HG02870 (cell line): ENCODE results near the gene TSG101.

Source experiments
- ATAC-seq: cut with Tn5 transposase; IDR thresholded peaks from one replicate; pipeline ENCODE4 v1.9.1; 2021; ENCODE audit warnings: mild to moderate bottlenecking, moderate library complexity; ENCODE audit not compliant: unreplicated experiment

The TSG101 gene

GRCh38 chr11:18495271-18495670, 31.5 kb downstream of the TSG101 start:
- no peak for ATAC-seq

- ATAC-seq = no peak
Measured at GRCh38 chr11:18493310-18493709, 33.4 kb downstream of the TSG101 start.

DNA sequence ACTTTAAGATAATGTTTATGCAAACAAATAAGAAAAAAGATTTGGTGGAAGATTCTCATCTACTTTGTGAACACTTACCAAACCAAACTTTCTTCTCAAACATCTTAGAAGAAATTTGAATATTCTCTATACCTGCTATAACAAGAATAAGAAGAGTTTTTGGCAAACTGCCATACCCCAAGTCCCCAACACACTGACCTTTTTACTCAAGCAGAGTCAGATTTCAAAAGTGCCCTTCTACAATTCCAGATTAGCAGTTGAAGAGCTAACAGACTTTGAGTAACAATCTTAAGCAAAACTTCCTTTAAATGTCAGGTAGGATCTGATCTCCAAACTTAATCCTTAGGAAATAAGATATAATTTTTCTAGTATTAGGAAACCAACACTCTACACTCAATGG, 33.9 kb downstream of the TSG101 start:
- no peak for ATAC-seq

GRCh38 chr11:18491924-18492323, 34.8 kb downstream of the TSG101 start:
- ATAC-seq = no peak

DNA sequence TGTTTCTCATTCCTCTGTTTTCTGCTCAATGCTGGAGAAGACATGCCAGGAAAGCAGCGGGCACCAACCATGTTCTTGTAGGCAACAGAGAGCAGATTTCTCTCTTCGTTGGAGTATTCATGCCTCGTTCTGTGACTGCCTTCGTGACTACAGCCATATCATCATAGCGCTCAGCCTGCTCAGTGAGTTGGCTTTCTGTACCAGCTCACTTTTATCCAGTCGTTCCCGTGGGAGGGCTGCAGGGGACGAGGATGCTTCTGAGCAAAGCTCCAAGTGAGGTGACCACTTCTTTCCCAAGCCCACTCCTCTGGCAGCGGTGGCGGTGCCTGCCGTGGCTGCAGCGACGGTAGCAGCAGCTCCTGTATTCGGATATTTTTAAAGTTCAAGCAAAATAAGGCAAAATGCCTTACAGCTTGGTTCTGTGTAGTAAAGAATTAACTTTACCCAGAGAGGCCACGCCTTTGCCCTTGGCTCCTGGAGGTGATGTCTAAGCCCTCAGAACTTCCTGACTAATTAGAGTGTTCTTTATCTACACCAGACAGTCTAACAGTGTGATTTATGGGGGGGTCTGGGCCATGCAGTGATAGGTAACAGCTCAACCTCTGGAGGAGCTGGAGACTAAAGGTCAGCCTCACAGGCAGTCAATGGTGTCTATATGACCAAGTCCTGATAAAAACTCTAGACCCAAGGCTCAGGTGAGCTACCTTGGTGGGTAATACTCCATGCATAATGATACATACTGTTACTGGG, 35.8 kb downstream of the TSG101 start:
- no peak for ATAC-seq

DNA sequence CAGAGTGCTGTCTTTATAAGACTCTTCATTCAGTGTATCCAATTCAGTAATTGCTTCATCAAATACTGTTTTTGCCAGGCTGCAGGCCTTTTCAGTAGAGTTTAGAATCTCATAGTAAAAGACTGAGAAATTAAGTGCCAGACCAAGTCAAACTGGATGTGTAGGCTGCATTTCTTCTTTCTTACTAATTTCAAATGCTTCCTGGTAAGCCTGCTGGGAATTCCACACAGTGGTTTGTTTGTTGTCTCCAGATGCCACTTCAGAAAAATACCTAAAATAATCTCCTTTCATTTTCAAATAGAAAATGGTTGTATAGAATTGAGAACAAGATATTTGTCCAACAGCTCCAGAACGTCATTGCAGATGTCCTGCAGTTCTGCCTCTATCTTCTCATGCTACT, 36.4 kb downstream of the TSG101 start:
- no peak for ATAC-seq

GRCh38 chr11:18485913-18486528, 40.7 kb downstream of the TSG101 start:
- peak; percentile 94 for ATAC-seq

DNA sequence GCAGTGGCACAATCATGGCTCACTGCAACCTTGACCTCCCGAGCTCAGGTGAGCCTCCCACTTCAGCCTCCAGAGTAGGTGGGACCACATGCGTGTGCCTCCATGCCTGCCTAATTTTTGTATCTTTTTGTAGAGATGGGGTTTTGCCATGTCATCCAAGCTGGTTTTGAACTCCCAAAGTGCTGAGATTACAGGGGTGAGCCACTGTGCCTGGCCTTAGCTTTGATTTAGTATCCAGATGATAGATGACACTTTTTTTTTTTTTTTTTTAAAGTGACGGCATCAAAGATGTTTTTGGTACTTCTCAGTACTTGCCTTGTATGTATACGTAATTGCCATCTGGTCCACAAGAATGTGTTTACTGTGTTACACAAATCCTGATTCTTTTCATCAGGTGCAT, 47.7 kb downstream of the TSG101 start:
- ATAC-seq = no peak

- no peak for ATAC-seq
Measured at GRCh38 chr11:18472587-18472986, 54.2 kb downstream of the TSG101 start.

DNA sequence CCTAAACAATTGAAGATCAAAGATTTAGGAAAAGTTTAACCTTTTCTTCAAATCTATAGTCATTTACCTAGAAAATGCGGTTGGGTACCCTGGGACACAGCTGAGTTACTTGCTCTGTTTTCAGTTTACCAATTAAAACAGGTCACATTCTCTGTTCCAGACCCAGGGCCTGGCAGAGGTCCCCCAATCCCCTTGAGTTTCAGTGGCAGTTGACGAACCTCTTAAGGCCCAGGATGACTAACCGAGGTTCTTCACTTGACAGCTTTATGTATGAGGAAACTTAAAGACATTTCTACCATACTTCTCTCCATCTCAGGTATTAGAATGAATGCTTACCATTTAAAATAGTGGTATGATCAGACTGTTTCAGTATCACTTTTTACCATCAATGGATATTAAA, 54.7 kb downstream of the TSG101 start:
- ATAC-seq = peak; percentile 82

GRCh38 chr11:18468961-18469360, 57.8 kb downstream of the TSG101 start:
- ATAC-seq = peak; percentile 48

DNA sequence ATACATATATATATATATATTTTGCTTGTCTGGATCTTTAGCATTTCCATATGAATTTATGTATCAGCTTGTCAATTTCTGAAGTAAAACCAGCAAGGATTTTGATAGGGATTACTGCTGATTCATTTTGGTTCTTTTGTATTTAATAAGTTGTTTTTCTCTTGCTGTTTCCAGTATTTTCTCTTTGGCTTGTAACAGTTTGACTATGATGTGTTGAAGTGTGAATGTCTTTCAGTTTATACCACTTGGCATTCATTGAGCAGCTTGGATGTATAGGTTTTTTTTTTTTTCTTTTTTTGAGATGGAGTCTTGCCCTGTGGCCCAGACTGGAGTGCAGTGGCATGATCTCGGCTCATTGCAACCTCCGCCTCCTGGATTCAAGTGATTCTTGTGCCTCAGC, 58.7 kb downstream of the TSG101 start:
- ATAC-seq = no peak

GRCh38 chr11:18466402-18466801, 60.3 kb downstream of the TSG101 start:
- ATAC-seq = no peak

DNA sequence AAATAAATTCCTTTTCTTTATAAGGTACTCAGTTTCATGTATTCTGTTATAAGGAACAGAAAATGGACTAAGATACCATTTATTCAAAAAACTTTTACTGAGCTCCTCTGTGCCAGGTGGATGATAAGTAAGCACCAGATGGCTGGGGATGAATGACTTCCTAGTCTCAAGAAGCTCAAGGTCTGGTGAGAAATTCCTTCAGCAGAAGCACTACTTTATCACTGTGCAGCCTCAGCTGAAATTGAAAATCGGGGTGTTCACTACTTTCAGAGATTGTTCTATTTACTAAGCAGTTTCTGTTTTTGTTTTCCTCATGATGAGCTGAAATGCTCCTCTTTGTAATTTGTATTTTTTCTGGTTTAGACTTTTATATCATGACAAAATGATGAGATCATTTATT, 63.3 kb downstream of the TSG101 start:
- no peak for ATAC-seq

DNA sequence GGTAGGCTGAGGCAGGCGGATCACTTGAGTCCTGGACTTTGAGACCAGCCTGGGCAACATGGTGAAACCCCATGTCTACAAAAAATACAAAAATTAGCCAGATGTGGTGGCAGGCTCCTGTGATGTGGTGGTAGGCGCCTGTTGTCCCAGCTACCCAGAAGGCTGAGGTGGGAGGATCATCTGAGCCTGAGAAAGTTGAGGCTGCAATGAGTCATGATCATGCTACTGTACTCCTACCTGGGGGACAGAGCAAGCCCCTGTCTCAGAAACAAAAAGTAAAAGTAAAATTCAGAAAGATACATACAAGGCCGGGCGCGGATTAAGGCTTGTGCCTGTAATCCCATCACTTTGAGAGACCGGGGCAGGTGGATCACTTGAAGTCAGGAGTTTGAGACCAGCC, 64.8 kb downstream of the TSG101 start:
- no peak for ATAC-seq

- no peak for ATAC-seq
Measured at GRCh38 chr11:18459634-18460033, 67.1 kb downstream of the TSG101 start.

GRCh38 chr11:18457450-18457849, 69.3 kb downstream of the TSG101 start:
- ATAC-seq = no peak

DNA sequence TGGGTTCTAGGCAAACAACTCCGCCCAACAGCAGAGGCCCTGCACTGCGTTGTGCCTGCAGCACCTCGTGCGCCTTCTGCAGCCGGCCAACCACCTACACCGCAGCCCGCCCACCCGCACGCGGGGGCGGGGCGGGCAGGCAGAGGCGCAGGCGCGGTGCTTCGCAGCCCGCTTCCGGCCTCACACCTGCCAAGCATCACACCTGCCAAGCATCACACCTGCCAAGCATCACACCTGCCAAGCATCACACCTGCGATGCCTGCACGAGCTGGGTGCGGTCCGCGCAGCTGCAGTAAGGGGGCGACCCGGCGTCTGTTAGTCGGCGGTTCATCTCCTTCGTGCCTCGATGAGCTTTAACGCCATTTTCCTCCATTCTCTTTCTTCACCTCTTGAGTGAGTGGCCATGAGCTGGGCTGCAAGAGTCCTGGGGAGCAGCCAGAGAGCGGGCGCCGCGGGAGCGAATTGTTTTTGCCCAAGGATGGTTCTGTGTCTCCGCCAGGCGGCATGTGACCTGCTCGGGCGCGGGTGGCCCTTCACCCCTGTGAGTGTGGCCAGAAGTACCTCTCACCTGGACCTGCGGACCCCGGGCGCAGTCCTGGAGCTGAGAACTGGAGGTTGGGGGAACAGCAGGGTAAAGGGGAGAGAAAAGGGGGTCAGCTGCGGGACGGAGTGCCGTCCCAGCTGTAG, 70.9 kb downstream of the TSG101 start, which contains the start of gene LDHAL6A:
Gene LDHAL6A (plus strand): TSS at position 171 of the 687 bp plus-strand sequence. CDS start 825 bp downstream, outside the sequence.
- no peak for ATAC-seq

- ATAC-seq = no peak
Measured at GRCh38 chr11:18452927-18453326, 73.8 kb downstream of the TSG101 start.

DNA sequence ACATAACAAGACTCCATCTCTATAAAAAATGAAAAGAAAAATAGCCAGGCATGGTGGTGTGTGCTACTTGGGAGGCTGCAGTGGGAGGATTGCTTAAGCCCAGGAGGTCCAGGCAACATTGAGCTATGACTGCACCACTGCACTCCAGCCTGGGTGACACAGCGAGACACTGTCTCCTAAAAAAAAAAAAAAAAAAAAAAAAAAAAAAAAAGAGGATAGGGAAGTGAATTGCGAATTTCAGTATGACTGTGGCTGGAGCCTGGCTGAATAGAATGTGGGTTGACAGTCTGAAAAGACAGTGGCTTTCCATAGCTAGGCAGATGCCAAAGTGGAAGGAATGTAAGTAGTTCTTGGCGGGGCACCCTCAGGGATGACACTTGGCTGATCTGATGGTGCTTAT, 77.5 kb downstream of the TSG101 start:
- no peak for ATAC-seq

DNA sequence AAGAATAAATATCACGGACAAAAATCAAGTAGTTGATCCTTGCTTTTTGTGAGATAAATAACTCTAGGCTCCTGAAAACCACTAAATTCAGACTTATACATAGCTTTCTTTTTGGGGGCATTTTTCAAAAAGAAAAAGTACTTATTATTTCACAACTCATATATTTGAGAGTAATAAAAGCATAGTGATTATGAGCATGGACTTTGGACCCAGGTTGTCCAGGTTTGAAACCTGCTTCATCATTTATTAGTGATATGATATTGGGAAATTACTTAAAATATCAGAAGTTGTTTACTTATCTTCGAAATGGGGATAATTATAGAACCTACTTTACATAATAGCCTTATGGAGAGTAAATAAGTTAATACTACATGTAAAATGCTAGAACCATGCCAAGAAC, 88.1 kb downstream of the TSG101 start:
- no peak for ATAC-seq
